H1 (cell line): ENCODE measurements around the gene LPAR2. TPM values are rescaled to one million over a fixed set of nuclear protein-coding genes. Genes with fewer than 3 reads are reported as not detected.

ENCODE experiments used
- CTCF ChIA-PET: fragments of 300-600 bp; sonication (Branson Sonifier 250); formaldehyde crosslinking; loops from one replicate; lab custom pipeline; 2021; ENCODE audit not compliant: partially characterized antibody; lab: Charles Lee
- POLR2A ChIA-PET: fragments of 300-600 bp; sonication (Branson Sonifier 250); formaldehyde crosslinking; loops from one replicate; lab custom pipeline; 2021; ENCODE audit warnings: inconsistent platforms; ENCODE audit not compliant: partially characterized antibody; lab: Charles Lee
- DNase-seq, 2 experiments: peaks; one replicate each; pipeline versions ENCODE4 v3.0.0 to v3.0.0-alpha.2; 2010 to 2022; ENCODE audit warnings: low spot score in 2 of 2, low read depth in 1 of 2, mixed read lengths in 1 of 2
- FAIRE-seq: peaks from 2 replicates; lab custom pipeline; 2011; peaks lifted over from hg19 to GRCh38; lab: Jason Lieb, UNC
- H2AFZ ChIP-seq: 2 replicates; pipeline ENCODE4 v1.8.1; 2012; ENCODE audit warnings: low read length, inconsistent platforms
- H2AK5ac ChIP-seq: 2 replicates; pipeline ENCODE4 v1.6.1; 2013; ENCODE audit warnings: low read depth, low read length
- H2BK120ac ChIP-seq: replicated peaks from 2 replicates; pipeline ENCODE3; 2013; ENCODE audit warnings: low read depth, low read length, inconsistent platforms
- H2BK12ac ChIP-seq: 2 replicates; pipeline ENCODE4 v1.6.1; 2013; ENCODE audit warnings: low read depth, low read length
- H2BK15ac ChIP-seq: 2 replicates; pipeline ENCODE4 v1.6.1; 2013; ENCODE audit warnings: low read length
- H2BK20ac ChIP-seq: 2 replicates; pipeline ENCODE4 v1.6.1; 2013; ENCODE audit warnings: low read length
- H2BK5ac ChIP-seq: 2 replicates; pipeline ENCODE4 v1.6.1; 2013; ENCODE audit warnings: low read depth, low read length
- H3K14ac ChIP-seq: 2 replicates; pipeline ENCODE4 v1.6.1; 2013; ENCODE audit warnings: inconsistent platforms; ENCODE audit not compliant: insufficient read length
- H3K18ac ChIP-seq: 2 replicates; pipeline ENCODE4 v1.6.1; 2013; ENCODE audit warnings: low read length; ENCODE audit errors: extremely low read depth
- H3K23ac ChIP-seq: 2 replicates; pipeline ENCODE4 v1.6.1; 2013; ENCODE audit warnings: inconsistent platforms; ENCODE audit not compliant: insufficient read length
- H3K23me2 ChIP-seq: 2 replicates; pipeline ENCODE4 v1.6.1; 2013; ENCODE audit warnings: low read depth, low read length
- H3K27ac ChIP-seq: 2 replicates; pipeline ENCODE4 v1.6.1; 2011; ENCODE audit warnings: low read depth, low read length, inconsistent platforms
- H3K27me3 ChIP-seq, 4 experiments: replicated peaks in 1 of 4; 1 replicate in 1 of 4; 2 replicates in 3 of 4; pipeline versions ENCODE4 v1.6.1 to v1.8.1; 2011 to 2013; ENCODE audit warnings: low read length in 3 of 4, mild to moderate bottlenecking in 3 of 4, inconsistent platforms in 2 of 4, mixed read lengths in 2 of 4, moderate library complexity in 1 of 4; ENCODE audit not compliant: control insufficient read depth in 3 of 4, insufficient read depth in 3 of 4; ENCODE audit errors: extremely low read depth in 1 of 4
- H3K36me3 ChIP-seq, 4 experiments: 2 replicates each; pipeline versions ENCODE4 v1.6.1 to v1.8.1; 2011 to 2013; ENCODE audit warnings: mild to moderate bottlenecking in 4 of 4, low read length in 3 of 4, moderate library complexity in 2 of 4, control low read depth in 1 of 4, inconsistent platforms in 1 of 4; ENCODE audit not compliant: insufficient read depth in 4 of 4, control insufficient read depth in 2 of 4
- H3K4ac ChIP-seq: replicated peaks from 2 replicates; pipeline ENCODE3; 2013; ENCODE audit warnings: low read length, low read depth, mixed read lengths, inconsistent platforms; ENCODE audit not compliant: insufficient read length
- H3K4me1 ChIP-seq, 4 experiments: replicated peaks in 1 of 4; 1 replicate in 1 of 4; 2 replicates in 3 of 4; pipeline versions ENCODE4 v1.6.1 to v1.8.1; 2011 to 2013; ENCODE audit warnings: low read length in 3 of 4, inconsistent platforms in 2 of 4, mixed read lengths in 1 of 4; ENCODE audit not compliant: insufficient read depth in 4 of 4, control insufficient read depth in 3 of 4
- H3K4me2 ChIP-seq, 2 experiments: 2 replicates each; pipeline versions ENCODE4 v1.6.1 to v1.8.1; 2011 to 2013; ENCODE audit warnings: low read depth in 2 of 2, low read length in 2 of 2, control low read depth in 1 of 2, inconsistent platforms in 1 of 2, mild to moderate bottlenecking in 1 of 2; ENCODE audit not compliant: insufficient read depth in 1 of 2
- H3K4me3 ChIP-seq, 4 experiments: fragments of 200-600, 300-600 bp in 1 of 4; sonication (generic), shearing (Covaris generic), sonication (Bioruptor Twin) in 1 of 4; 2 replicates each; pipeline versions ENCODE4 v1.5.1 to v1.8.1; 2011 to 2016; ENCODE audit warnings: low read length in 4 of 4, low read depth in 3 of 4, control low read depth in 2 of 4, inconsistent platforms in 2 of 4, mild to moderate bottlenecking in 2 of 4, mixed read lengths in 1 of 4, moderate library complexity in 1 of 4; ENCODE audit not compliant: insufficient read depth in 2 of 4; ENCODE audit errors: extremely low read depth in 1 of 4
- H3K56ac ChIP-seq: replicated peaks from 2 replicates; pipeline ENCODE3; 2013; ENCODE audit warnings: low read depth, mild to moderate bottlenecking, mixed read lengths, low read length, inconsistent platforms; ENCODE audit not compliant: insufficient read length
- H3K79me1 ChIP-seq: 2 replicates; pipeline ENCODE4 v1.6.1; 2013; ENCODE audit warnings: low read depth, low read length, control low read depth
- H3K79me2 ChIP-seq, 2 experiments: 2 replicates each; pipeline versions ENCODE4 v1.6.1 to v1.8.1; 2012 to 2013; ENCODE audit warnings: low read length in 2 of 2, mild to moderate bottlenecking in 2 of 2, inconsistent platforms in 1 of 2; ENCODE audit not compliant: insufficient read depth in 2 of 2, control insufficient read depth in 1 of 2
- H3K9ac ChIP-seq, 4 experiments: replicated peaks in 1 of 4; 1 replicate in 1 of 4; 2 replicates in 3 of 4; pipeline versions ENCODE4 v1.6.1 to v1.8.1; 2011 to 2013; ENCODE audit warnings: low read depth in 3 of 4, low read length in 3 of 4, control low read depth in 2 of 4, mild to moderate bottlenecking in 2 of 4, moderate library complexity in 2 of 4, inconsistent platforms in 1 of 4; ENCODE audit errors: extremely low read depth in 1 of 4
- H3K9me3 ChIP-seq, 2 experiments: 2 replicates each; pipeline versions ENCODE4 v1.6.1 to v1.8.1; 2012 to 2013; ENCODE audit warnings: mild to moderate bottlenecking in 2 of 2, moderate library complexity in 2 of 2, control low read depth in 1 of 2, inconsistent platforms in 1 of 2, low read depth in 1 of 2, low read length in 1 of 2, mixed read lengths in 1 of 2; ENCODE audit not compliant: insufficient read depth in 2 of 2
- H4K20me1 ChIP-seq, 2 experiments: replicated peaks in 1 of 2; 2 replicates each; pipeline versions ENCODE3 to v1.8.1; 2011 to 2013; ENCODE audit warnings: inconsistent platforms in 2 of 2, low read length in 2 of 2, mild to moderate bottlenecking in 1 of 2; ENCODE audit not compliant: insufficient read depth in 2 of 2, control insufficient read depth in 1 of 2
- H4K5ac ChIP-seq: 2 replicates; pipeline ENCODE4 v1.6.1; 2013; ENCODE audit warnings: low read length, low read depth, mixed read lengths, inconsistent platforms; ENCODE audit not compliant: insufficient read length
- H4K8ac ChIP-seq: 2 replicates; pipeline ENCODE4 v1.8.0; 2013; ENCODE audit warnings: mild to moderate bottlenecking, moderate library complexity, low read length, inconsistent platforms; ENCODE audit not compliant: insufficient read depth; ENCODE audit errors: extremely low read depth
- H4K91ac ChIP-seq: replicated peaks from 2 replicates; pipeline ENCODE3; 2013; ENCODE audit warnings: low read length, mixed read lengths, inconsistent platforms; ENCODE audit not compliant: insufficient read length
- BCL11A ChIP-seq, 2 experiments: IDR thresholded peaks; one replicate each; pipeline ENCODE4 v1.6.1; 2011; ENCODE audit warnings: low read depth in 2 of 2, low read length in 2 of 2, mild to moderate bottlenecking in 2 of 2
- CREB1 ChIP-seq: IDR thresholded peaks from 2 replicates; pipeline ENCODE4 v1.6.1; 2012; ENCODE audit warnings: inconsistent platforms
- EZH2 ChIP-seq: fragments of 200-600 bp; sonication (generic); IDR thresholded peaks from 2 replicates; pipeline ENCODE4 v1.7.1; 2012; ENCODE audit warnings: low read depth, mild to moderate bottlenecking, moderate library complexity, low read length, inconsistent platforms; ENCODE audit not compliant: severe bottlenecking
- NANOG ChIP-seq: IDR thresholded peaks from 2 replicates; pipeline ENCODE4 v1.6.1; 2011; ENCODE audit warnings: low read length, low read depth, mild to moderate bottlenecking, inconsistent platforms; ENCODE audit not compliant: insufficient read depth, poor library complexity, severe bottlenecking
- POLR2AphosphoS5 ChIP-seq: IDR thresholded peaks from 2 replicates; pipeline ENCODE4 v1.6.1; 2011; ENCODE audit warnings: low read depth, low read length
- POU5F1 ChIP-seq: IDR thresholded peaks from 2 replicates; pipeline ENCODE4 v1.6.1; 2011; ENCODE audit warnings: low read depth, mild to moderate bottlenecking, low read length, moderate library complexity
- SIRT6 ChIP-seq: IDR thresholded peaks from one replicate; pipeline ENCODE4 v1.7.1; 2012; ENCODE audit warnings: low read length, inconsistent platforms
- SP1 ChIP-seq: IDR thresholded peaks from 2 replicates; pipeline ENCODE4 v1.6.1; 2011; ENCODE audit warnings: low read depth, low read length
- SUZ12 ChIP-seq: fragments of 200-600 bp; sonication (generic); IDR thresholded peaks from 2 replicates; pipeline ENCODE4 v1.6.1; 2012; ENCODE audit warnings: mild to moderate bottlenecking, inconsistent platforms, low read length, moderate library complexity, mixed read lengths
- TAF7 ChIP-seq: optimal IDR thresholded peaks from 2 replicates; pipeline ENCODE3; 2011; ENCODE audit warnings: low read depth, mild to moderate bottlenecking, inconsistent platforms, low read length, moderate library complexity, borderline replicate concordance
- WGBS, 2 experiments: shearing (Covaris generic) in 1 of 2; methylation state at CpG; one replicate each; pipeline versions ENCODE4 v1.1.6 to v1.1.7; 2013 to 2015; ENCODE audit warnings: low lambda C conversion rate in 2 of 2, mixed read lengths in 2 of 2, inconsistent platforms in 1 of 2, low coverage in 1 of 2, missing lambda C conversion rate in 1 of 2; ENCODE audit not compliant: insufficient replicate concordance in 2 of 2, insufficient coverage in 1 of 2, insufficient read length in 1 of 2; ENCODE audit errors: extremely low coverage in 1 of 2, missing lambda C conversion rate in 1 of 2; 5-methylcytosine and 5-hydroxymethylcytosine counted together
- polyA plus RNA-seq, 7 experiments: library from polyadenylated mRNA; depleted of rRNA in 3 of 7; stranded (reverse) in 5 of 7; unstranded in 2 of 7; fragments of >200 nt in 5 of 7; fragments of 200-250 nt in 2 of 7; gene quantifications; 1 replicate in 5 of 7; 2 replicates in 1 of 7; 4 replicates in 1 of 7; pipeline versions ENCODE4 v1.2.1 to v1.2.3, GENCODE V29; 2011 to 2013; ENCODE audit warnings: missing spikeins in 2 of 7, mixed read lengths in 2 of 7
- total RNA-seq: library from RNA; stranded (reverse); fragmentation: NEBNext Ultra II Directional; extraction: Animal tissue kit (Norgen Biotek cat#: 25700); gene quantifications from 2 replicates; pipeline ENCODE4 v1.2.1, GENCODE V29; 2021
- TF ChIP-seq, protein P1 (sequence below): IDR thresholded peaks from 2 replicates; pipeline ENCODE4 v1.6.1; 2011; ENCODE audit warnings: low read length, improper control_type of control experiment

The LPAR2 gene
- total and polyA plus RNA-seq, 2 of the 8 experiments (the other 6 are each of a cell fraction or from before 2014, with no cell fraction given) = 47.6 to 70.2 TPM

DNA sequence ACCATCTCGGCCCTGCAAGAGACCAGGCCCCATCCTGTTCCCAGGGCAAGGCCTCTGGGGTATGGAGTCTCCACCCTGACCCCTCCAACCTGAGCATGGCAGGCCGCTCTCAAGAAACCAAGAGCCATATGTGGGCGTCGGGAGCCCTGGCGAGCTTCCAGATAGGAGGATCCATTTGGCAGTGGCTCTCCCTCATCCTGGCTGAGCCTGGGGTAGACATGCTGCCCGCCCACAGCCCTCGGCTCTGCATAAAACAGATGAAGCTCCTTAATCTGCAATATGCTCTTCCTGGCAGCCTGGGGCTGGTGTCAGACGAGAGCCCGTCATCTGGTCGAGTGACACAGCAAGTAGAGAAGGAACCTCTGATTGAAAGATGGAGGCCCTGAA, 29.4 kb upstream of the LPAR2 start:
- Histone ChIP-seq H3K23me2 (no peaks in the 10 kb centered on the region), H3K79me1 (peaks cover 18% of the 10 kb centered on the region), H3K56ac (no peak overlapping the region), H3K36me3 (peaks cover 39 to 73% (median 62%) of the 10 kb centered on the region in 4 experiments), H3K9me3 (no peaks in the 10 kb centered on the region), H2BK20ac (no peak overlapping the region), H3K4me1 (peaks cover 2 to 8% (median 3%) of the 10 kb centered on the region in 4 experiments; a peak in 5 of 7 replicates), H3K9ac (no peak overlapping the region), H3K4ac (no peak overlapping the region), H2AFZ (no peak overlapping the region), H4K20me1 (peaks cover 6 to 31% of the 10 kb centered on the region in 2 experiments), H2BK120ac (no peak overlapping the region), H3K27ac (no peak overlapping the region), H3K4me2 (no peak overlapping the region), H2BK15ac (no peak overlapping the region)
- FAIRE-seq (no peak), DNase-seq (no peak)
- CTCF ChIA-PET = no interaction called here
- TF ChIP-seq SP1 = no peak
- TF ChIP-seq SUZ12 = no peak
- TF ChIP-seq POLR2AphosphoS5 = no peak
- TF ChIP-seq, protein P1, sequence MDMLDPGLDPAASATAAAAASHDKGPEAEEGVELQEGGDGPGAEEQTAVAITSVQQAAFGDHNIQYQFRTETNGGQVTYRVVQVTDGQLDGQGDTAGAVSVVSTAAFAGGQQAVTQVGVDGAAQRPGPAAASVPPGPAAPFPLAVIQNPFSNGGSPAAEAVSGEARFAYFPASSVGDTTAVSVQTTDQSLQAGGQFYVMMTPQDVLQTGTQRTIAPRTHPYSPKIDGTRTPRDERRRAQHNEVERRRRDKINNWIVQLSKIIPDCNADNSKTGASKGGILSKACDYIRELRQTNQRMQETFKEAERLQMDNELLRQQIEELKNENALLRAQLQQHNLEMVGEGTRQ = no peak
- TF ChIP-seq EZH2 = no peak
- TF ChIP-seq CREB1 = no peak
- no peak for TF ChIP-seq TAF7
- TF ChIP-seq SIRT6 = no peak
- TF ChIP-seq NANOG = no peak
- no peak for TF ChIP-seq BCL11A (IDR thresholded peaks at IDR 0.05; ENCODE audit: low read depth in 2 of 2, low read length in 2 of 2)
- TF ChIP-seq POU5F1 = no peak
- TF ChIP-seq, all 59 proteins: peak for 0
- H3K27me3 ChIP-seq = no peaks in the 10 kb centered on the region
- no peak overlapping the region for H4K91ac ChIP-seq
- H3K79me2 ChIP-seq = peaks cover 14 to 20% of the 10 kb centered on the region in 2 experiments
- no peak overlapping the region for H2AK5ac ChIP-seq
- POLR2A ChIA-PET = interaction anchor here (1.1 to 3.7 kb wide), 2 partner anchors 8 to 13 kb away, joined by 3 to 13 read pairs; partner anchors contain the start of gene GMIP
- no peak overlapping the region for H3K4me3 ChIP-seq
- no peak overlapping the region for H2BK12ac ChIP-seq
- no peak overlapping the region for H4K5ac ChIP-seq
- H3K14ac ChIP-seq = no peak overlapping the region
- H3K18ac ChIP-seq = no peak overlapping the region
- H3K23ac ChIP-seq = no peak overlapping the region
- no peak overlapping the region for H2BK5ac ChIP-seq
- WGBS, 2 experiments = 95% methylated on average over 10 of the region's 10 CpGs; no CpG with 5 or more reads in 1 of the 2 experiments
- no peak overlapping the region for H4K8ac ChIP-seq
